ENCODE measurements around the gene HECTD1. TPM values are rescaled to one million over a fixed set of nuclear protein-coding genes. Genes with fewer than 3 reads are reported as not detected.

The HECTD1 gene
- total RNA-seq, 4 donors from 2014 or later = 177 to 224 (median 206) TPM

DNA sequence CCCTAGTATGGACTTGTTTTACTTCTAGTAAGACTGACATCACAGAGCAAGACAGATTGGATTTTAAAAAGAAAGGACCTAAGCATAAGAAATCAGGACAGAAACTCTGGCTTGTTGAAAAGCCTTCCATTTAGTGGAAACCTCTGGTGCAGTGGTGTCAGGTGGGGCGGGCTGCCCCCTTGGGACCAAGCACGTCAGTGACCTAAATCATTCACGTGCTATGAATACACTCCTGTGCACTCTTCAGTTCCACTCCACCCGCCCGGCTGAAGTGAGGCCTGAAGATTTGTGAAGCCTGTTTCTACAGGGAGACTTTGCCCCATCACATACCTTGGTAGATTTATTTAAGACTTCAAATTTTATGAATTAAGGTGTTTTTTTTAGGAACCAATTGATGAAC, 123.2 kb downstream of the HECTD1 start:
- Histone ChIP-seq H3K9me3 (no peaks in the 10 kb centered on the region), H3K4me3 (no peak overlapping the region), H3K36me3 (peaks cover 0 to 10% (median 6%) of the 10 kb centered on the region in 4 donors), H3K27ac (replicated peaks in 1 of 4) (peak overlapping the region; percentile 17 to 77 (median 50)), H3K27me3 (no peaks in the 10 kb centered on the region), H3K4me1 (peaks cover 0 to 24% (median 17%) of the 10 kb centered on the region in 4 donors)
- DNase-seq (ENCODE audit: extremely low spot score) = no peak
- intact Hi-C loops (cut with DNase I) = no loop called here
- no peak for TF ChIP-seq POLR2A (IDR thresholded peaks at IDR 0.05; ENCODE audit: low read depth)
- no peak for TF ChIP-seq EP300 (IDR thresholded peaks at IDR 0.05)
- TF ChIP-seq, protein P1, sequence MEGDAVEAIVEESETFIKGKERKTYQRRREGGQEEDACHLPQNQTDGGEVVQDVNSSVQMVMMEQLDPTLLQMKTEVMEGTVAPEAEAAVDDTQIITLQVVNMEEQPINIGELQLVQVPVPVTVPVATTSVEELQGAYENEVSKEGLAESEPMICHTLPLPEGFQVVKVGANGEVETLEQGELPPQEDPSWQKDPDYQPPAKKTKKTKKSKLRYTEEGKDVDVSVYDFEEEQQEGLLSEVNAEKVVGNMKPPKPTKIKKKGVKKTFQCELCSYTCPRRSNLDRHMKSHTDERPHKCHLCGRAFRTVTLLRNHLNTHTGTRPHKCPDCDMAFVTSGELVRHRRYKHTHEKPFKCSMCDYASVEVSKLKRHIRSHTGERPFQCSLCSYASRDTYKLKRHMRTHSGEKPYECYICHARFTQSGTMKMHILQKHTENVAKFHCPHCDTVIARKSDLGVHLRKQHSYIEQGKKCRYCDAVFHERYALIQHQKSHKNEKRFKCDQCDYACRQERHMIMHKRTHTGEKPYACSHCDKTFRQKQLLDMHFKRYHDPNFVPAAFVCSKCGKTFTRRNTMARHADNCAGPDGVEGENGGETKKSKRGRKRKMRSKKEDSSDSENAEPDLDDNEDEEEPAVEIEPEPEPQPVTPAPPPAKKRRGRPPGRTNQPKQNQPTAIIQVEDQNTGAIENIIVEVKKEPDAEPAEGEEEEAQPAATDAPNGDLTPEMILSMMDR (IDR thresholded peaks at IDR 0.05) = peak in 2 of 3 experiments; percentile 14 to 15
- peak in 1 of 2 donors; percentile 46 for TF ChIP-seq POLR2AphosphoS5 (IDR thresholded peaks at IDR 0.05)
- WGBS = 44% methylated on average over 5 of the region's 5 CpGs

DNA sequence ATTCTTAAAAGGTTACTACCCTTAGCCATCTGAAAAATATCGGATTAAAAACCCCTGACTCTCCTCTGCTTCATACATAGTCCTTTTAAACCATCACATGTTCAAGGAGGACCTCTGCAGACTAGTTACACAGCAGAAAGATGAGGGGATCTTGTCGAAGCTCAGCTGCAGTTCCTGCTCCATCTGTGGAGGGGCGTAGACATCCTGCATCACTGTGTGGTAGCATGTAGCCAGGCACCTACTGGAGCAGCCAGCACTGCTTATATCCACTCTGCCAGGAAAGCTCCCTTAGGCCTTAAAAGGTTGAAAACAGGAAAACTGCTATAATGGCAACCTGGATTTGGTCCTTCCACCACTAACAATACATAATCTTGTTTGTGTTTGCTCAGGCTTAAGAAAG, 123.8 kb downstream of the HECTD1 start:
- no peaks in the 10 kb centered on the region for H3K9me3 ChIP-seq
- no peaks in the 10 kb centered on the region for H3K27me3 ChIP-seq
- peaks cover 0 to 10% (median 6%) of the 10 kb centered on the region in 4 donors for H3K36me3 ChIP-seq
- 67% methylated on average over 3 of the region's 3 CpGs for WGBS
- no peak for DNase-seq (ENCODE audit: extremely low spot score)
- H3K4me3 ChIP-seq = no peak overlapping the region
- intact Hi-C loops (cut with DNase I) = loop anchor here (2.0 kb wide), 1 partner anchor 103 kb away; no protein-coding TSS in a partner anchor
- TF ChIP-seq, protein P1 (IDR thresholded peaks at IDR 0.05) = no peak
- no peak for TF ChIP-seq EP300 (IDR thresholded peaks at IDR 0.05)
- no peak for TF ChIP-seq POLR2AphosphoS5 (IDR thresholded peaks at IDR 0.05)
- TF ChIP-seq POLR2A (IDR thresholded peaks at IDR 0.05; ENCODE audit: low read depth) = no peak
- H3K27ac ChIP-seq (replicated peaks in 1 of 4) = peak overlapping the region; percentile 17 to 77 (median 50)
- H3K4me1 ChIP-seq = peaks cover 4 to 30% (median 23%) of the 10 kb centered on the region in 4 donors

DNA sequence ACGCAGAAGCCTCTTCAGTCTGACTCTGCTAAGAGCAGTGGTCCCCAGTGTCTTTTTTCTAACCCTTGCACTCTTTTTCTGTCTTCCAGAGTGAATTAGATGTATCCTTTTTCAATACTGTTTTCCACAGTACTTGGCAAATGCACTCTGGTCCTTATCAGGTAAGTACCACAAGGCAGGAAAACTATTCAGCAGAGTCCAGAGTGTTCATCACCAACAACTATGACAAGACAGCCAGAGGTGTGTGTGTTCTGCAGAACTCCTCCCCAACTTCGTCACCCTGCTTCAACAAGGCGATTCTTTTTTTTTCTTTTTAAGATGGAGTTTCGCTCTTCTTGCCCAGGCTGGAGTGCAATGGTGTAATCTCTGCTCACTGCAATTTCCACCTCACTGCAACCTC, 127.1 kb downstream of the HECTD1 start:
- 87% methylated on average over 4 of the region's 4 CpGs for WGBS
- DNase-seq (ENCODE audit: extremely low spot score) = no peak
- H3K4me1 ChIP-seq = peaks cover 6 to 38% (median 31%) of the 10 kb centered on the region in 4 donors
- H3K27me3 ChIP-seq = no peaks in the 10 kb centered on the region
- H3K9me3 ChIP-seq = no peaks in the 10 kb centered on the region
- intact Hi-C loops (cut with DNase I) = no loop called here
- H3K27ac ChIP-seq (replicated peaks in 1 of 4) = no peak overlapping the region
- TF ChIP-seq POLR2AphosphoS5 (IDR thresholded peaks at IDR 0.05) (no peak), EP300 (IDR thresholded peaks at IDR 0.05) (no peak), POLR2A (IDR thresholded peaks at IDR 0.05; ENCODE audit: low read depth) (no peak)
- TF ChIP-seq, protein P1 (IDR thresholded peaks at IDR 0.05) = no peak
- H3K36me3 ChIP-seq = peaks cover 0 to 14% (median 3%) of the 10 kb centered on the region in 4 donors
- no peak overlapping the region for H3K4me3 ChIP-seq

DNA sequence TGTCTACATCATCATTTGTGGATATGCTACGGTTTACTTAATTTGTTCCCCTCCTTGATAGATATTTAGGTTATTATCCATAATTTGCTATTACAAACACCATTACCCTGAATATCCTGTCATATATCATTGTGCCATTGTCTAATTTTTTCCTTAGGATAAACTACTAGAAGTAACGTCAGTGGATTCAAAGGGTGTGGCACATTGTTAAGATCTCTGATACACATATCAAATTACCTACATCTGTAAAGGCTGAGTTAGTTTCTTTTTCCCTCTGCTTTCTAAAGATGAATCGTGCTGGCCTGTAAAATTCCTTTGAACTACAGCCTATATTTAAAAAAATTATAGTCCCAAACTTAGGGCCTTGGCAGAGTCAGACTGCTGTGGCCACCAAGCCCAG, 127.5 kb downstream of the HECTD1 start:
- 50% methylated on average over 3 of the region's 3 CpGs for WGBS
- peaks cover 0 to 15% (median 3%) of the 10 kb centered on the region in 4 donors for H3K36me3 ChIP-seq
- DNase-seq (ENCODE audit: extremely low spot score) = no peak
- no peaks in the 10 kb centered on the region for H3K27me3 ChIP-seq
- peaks cover 6 to 38% (median 31%) of the 10 kb centered on the region in 4 donors for H3K4me1 ChIP-seq
- H3K9me3 ChIP-seq = no peaks in the 10 kb centered on the region
- no peak overlapping the region for H3K27ac ChIP-seq (replicated peaks in 1 of 4)
- TF ChIP-seq, protein P1 (IDR thresholded peaks at IDR 0.05) = no peak
- no peak for TF ChIP-seq EP300 (IDR thresholded peaks at IDR 0.05)
- no peak for TF ChIP-seq POLR2AphosphoS5 (IDR thresholded peaks at IDR 0.05)
- no peak for TF ChIP-seq POLR2A (IDR thresholded peaks at IDR 0.05; ENCODE audit: low read depth)
- intact Hi-C loops (cut with DNase I) = no loop called here
- H3K4me3 ChIP-seq = no peak overlapping the region

DNA sequence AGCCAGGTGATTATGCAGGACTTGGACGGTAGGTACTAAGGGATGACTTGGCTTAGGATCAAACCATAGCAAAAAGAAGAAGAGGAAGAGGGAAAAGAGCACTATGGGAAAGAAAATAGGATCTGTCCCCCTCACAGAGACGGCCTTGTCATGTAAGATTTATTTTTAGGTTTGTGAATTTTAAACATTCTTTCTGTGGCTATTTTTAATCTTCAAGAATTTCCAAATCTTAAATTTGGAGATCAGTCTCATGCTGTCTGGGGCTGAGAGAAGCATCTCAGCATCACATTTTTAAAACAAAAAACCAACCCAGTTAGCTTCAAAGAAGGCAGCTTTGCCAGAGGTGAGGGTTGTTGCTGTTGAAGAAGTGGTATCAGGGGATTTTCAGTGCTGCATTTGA, 128.8 kb downstream of the HECTD1 start:
- intact Hi-C loops (cut with DNase I) = no loop called here
- Histone ChIP-seq H3K4me1 (peaks cover 6 to 30% (median 20%) of the 10 kb centered on the region in 4 donors), H3K27me3 (no peaks in the 10 kb centered on the region), H3K27ac (replicated peaks in 1 of 4) (peak overlapping the region in 1 of 4 donors; percentile 31), H3K4me3 (no peak overlapping the region), H3K36me3 (peaks cover 0 to 20% (median 8%) of the 10 kb centered on the region in 4 donors), H3K9me3 (no peaks in the 10 kb centered on the region)
- TF ChIP-seq, protein P1 (IDR thresholded peaks at IDR 0.05) = no peak
- no peak for TF ChIP-seq POLR2AphosphoS5 (IDR thresholded peaks at IDR 0.05)
- TF ChIP-seq EP300 (IDR thresholded peaks at IDR 0.05) = no peak
- TF ChIP-seq POLR2A (IDR thresholded peaks at IDR 0.05; ENCODE audit: low read depth) = no peak
- 31% methylated on average over 2 of the region's 2 CpGs for WGBS
- no peak for DNase-seq (ENCODE audit: extremely low spot score)
